GM18867 (cell line): ENCODE results near the gene SRCIN1.
"Not testable (repeated sequence)": the region's sequence is repeated elsewhere in the genome, so short reads cannot be mapped to it uniquely, and the experiment has no call there.

Experiments
- ATAC-seq: cut with Tn5 transposase; IDR thresholded peaks from one replicate; pipeline ENCODE4 v1.9.1; 2021; ENCODE audit warnings: mild to moderate bottlenecking, moderate library complexity; ENCODE audit not compliant: unreplicated experiment

The SRCIN1 gene

GRCh38 chr17:38546396-38546795, 59.4 kb downstream of the SRCIN1 start:
- no peak for ATAC-seq

GRCh38 chr17:38545531-38546225, 60.1 kb downstream of the SRCIN1 start:
- ATAC-seq, result no peak

GRCh38 chr17:38544839-38545209, 60.9 kb downstream of the SRCIN1 start:
- ATAC-seq, result no peak

- no peak for ATAC-seq
Observed at GRCh38 chr17:38544175-38544838, 61.4 kb downstream of the SRCIN1 start.

- ATAC-seq, result no peak
Observed at GRCh38 chr17:38543403-38544174, 62.2 kb downstream of the SRCIN1 start.

- ATAC-seq, result no peak
Observed at GRCh38 chr17:38542286-38542685, 63.5 kb downstream of the SRCIN1 start.

- ATAC-seq, result no peak
Observed at GRCh38 chr17:38541281-38541680, 64.5 kb downstream of the SRCIN1 start.

- no peak for ATAC-seq
Observed at GRCh38 chr17:38540514-38541045, 65.2 kb downstream of the SRCIN1 start.

GRCh38 chr17:38539386-38539785, 66.4 kb downstream of the SRCIN1 start:
- ATAC-seq, result no peak

GRCh38 chr17:38538906-38539305, 66.8 kb downstream of the SRCIN1 start:
- ATAC-seq, result no peak

- ATAC-seq, result no peak
Observed at GRCh38 chr17:38536661-38537060, 69.1 kb downstream of the SRCIN1 start.

- ATAC-seq, result no peak
Observed at GRCh38 chr17:38535886-38536285, 69.9 kb downstream of the SRCIN1 start.

GRCh38 chr17:38534498-38534885, 71.3 kb downstream of the SRCIN1 start:
- ATAC-seq, result no peak

GRCh38 chr17:38533866-38534497, 71.8 kb downstream of the SRCIN1 start:
- no peak for ATAC-seq

GRCh38 chr17:38533241-38533640, 72.5 kb downstream of the SRCIN1 start:
- ATAC-seq, result no peak

- no peak for ATAC-seq
Observed at GRCh38 chr17:38532451-38532850, 73.3 kb downstream of the SRCIN1 start.

- not testable (repeated sequence) for ATAC-seq
Observed at GRCh38 chr17:38531761-38532160, 74.0 kb downstream of the SRCIN1 start.

GRCh38 chr17:38530856-38531255, 74.9 kb downstream of the SRCIN1 start:
- ATAC-seq, result not testable (repeated sequence)

GRCh38 chr17:38528141-38528540, 77.6 kb downstream of the SRCIN1 start:
- ATAC-seq, result not testable (repeated sequence)

- not testable (repeated sequence) for ATAC-seq
Observed at GRCh38 chr17:38526526-38526925, 79.2 kb downstream of the SRCIN1 start.

GRCh38 chr17:38512473-38513058, 93.2 kb downstream of the SRCIN1 start:
- no peak for ATAC-seq
